ENCODE results near the gene HOXC9. TPM values are rescaled to one million over a fixed set of nuclear protein-coding genes. Genes with fewer than 3 reads are reported as not detected.

HOXC9 gene
- total and polyA plus RNA-seq, 9 of the 15 experiments (the other 6 are each of a cell fraction or from before 2014, with no cell fraction given), result 1.1 to 10.5 (median 9.3) TPM

DNA sequence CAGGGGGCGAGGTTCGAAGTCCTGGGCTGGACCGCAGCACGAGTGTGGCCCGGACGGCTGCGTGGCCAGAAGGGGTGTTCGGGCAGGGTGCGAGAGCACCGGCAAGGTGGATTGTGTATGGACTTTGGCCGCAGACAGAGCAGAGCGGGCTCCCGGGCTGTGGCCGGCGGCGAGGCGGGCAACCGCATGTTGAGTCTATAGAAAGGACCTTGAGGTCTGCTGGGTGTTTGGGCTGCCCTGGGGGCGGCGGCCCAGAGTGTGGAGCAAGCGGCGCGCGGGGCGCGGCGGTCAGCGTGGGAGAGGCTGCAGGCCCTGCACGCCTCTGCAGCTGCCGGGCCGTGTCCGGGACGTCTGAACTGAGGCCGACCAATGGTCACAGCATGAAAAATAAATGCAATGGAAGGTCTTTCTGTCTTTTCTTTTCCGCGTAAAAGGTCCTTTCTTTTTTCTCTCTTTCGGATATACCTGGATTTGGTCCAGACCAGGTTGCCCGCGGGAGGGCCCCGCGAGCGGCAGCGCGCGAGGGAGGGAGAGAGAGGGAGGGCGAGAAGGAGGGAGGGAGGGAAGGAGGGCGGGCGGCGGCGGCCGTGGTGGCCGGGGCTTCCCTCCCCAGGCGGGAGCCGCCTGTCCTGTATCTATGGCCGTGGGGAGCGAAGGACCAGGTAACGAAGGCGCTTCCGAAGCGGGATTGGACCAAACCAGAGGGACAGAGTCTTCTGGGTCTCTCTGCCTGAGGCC is 5.5 kb upstream of the HOXC9 start (continued):
- TF ChIP-seq, protein P1, sequence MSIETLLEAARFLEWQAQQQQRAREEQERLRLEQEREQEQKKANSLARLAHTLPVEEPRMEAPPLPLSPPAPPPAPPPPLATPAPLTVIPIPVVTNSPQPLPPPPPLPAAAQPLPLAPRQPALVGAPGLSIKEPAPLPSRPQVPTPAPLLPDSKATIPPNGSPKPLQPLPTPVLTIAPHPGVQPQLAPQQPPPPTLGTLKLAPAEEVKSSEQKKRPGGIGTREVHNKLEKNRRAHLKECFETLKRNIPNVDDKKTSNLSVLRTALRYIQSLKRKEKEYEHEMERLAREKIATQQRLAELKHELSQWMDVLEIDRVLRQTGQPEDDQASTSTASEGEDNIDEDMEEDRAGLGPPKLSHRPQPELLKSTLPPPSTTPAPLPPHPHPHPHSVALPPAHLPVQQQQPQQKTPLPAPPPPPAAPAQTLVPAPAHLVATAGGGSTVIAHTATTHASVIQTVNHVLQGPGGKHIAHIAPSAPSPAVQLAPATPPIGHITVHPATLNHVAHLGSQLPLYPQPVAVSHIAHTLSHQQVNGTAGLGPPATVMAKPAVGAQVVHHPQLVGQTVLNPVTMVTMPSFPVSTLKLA (conservative IDR thresholded peaks at IDR 0.05), result peak in 1 of 2 experiments; percentile 38; a peak in 1 of 4 replicates
- TF ChIP-seq SETDB1 (IDR thresholded peaks at IDR 0.05; ENCODE audit: low read length) (no peak), KLF1 (tag; IDR thresholded peaks at IDR 0.05) (no peak), KLF13 (tag; IDR thresholded peaks at IDR 0.05; ENCODE audit: borderline replicate concordance, low read depth) (no peak), ZNF717 (CRISPR knock-in tag; IDR thresholded peaks at IDR 0.05) (no peak), PRMT5 (CRISPR knock-in tag; IDR thresholded peaks at IDR 0.05) (no peak), MCM7 (IDR thresholded peaks at IDR 0.05) (no peak), ZNF282 (CRISPR knock-in tag; IDR thresholded peaks at IDR 0.05) (no peak), YY1 (IDR thresholded peaks at IDR 0.05; ENCODE audit: borderline replicate concordance in 1 of 3, control insufficient read depth in 1 of 3, extremely low read depth in 1 of 3, insufficient read depth in 3 of 3, insufficient read length in 1 of 3, insufficient replicate concordance in 2 of 3, low read depth in 1 of 3, low read length in 2 of 3) (peak in 2 of 3 experiments; percentile 27 to 70), NFXL1 (CRISPR knock-in tag; IDR thresholded peaks at IDR 0.05) (no peak), NBN (IDR thresholded peaks at IDR 0.05; ENCODE audit: low read depth) (no peak), NR1H2 (CRISPR knock-in tag; IDR thresholded peaks at IDR 0.05) (0 out of 2 replicates have a peak, but pooled peaks have one; percentile 20), ZNF644 (tag; IDR thresholded peaks at IDR 0.05; ENCODE audit: low read depth) (no peak), FUS (optimal IDR thresholded peaks at IDR 0.05; ENCODE audit: low read depth, low read length) (no peak), MAFK (IDR thresholded peaks at IDR 0.05; ENCODE audit: low read length) (no peak), LEF1 (IDR thresholded peaks at IDR 0.05) (no peak), HCFC1 (IDR thresholded peaks at IDR 0.05; ENCODE audit: low read depth, low read length) (no peak)
- TF ChIP-seq, protein P2, sequence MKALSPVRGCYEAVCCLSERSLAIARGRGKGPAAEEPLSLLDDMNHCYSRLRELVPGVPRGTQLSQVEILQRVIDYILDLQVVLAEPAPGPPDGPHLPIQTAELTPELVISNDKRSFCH (CRISPR knock-in tag; IDR thresholded peaks at IDR 0.05), result no peak
- TF ChIP-seq, protein P2 (tag; IDR thresholded peaks at IDR 0.05), result no peak
- TF ChIP-seq, protein P3, sequence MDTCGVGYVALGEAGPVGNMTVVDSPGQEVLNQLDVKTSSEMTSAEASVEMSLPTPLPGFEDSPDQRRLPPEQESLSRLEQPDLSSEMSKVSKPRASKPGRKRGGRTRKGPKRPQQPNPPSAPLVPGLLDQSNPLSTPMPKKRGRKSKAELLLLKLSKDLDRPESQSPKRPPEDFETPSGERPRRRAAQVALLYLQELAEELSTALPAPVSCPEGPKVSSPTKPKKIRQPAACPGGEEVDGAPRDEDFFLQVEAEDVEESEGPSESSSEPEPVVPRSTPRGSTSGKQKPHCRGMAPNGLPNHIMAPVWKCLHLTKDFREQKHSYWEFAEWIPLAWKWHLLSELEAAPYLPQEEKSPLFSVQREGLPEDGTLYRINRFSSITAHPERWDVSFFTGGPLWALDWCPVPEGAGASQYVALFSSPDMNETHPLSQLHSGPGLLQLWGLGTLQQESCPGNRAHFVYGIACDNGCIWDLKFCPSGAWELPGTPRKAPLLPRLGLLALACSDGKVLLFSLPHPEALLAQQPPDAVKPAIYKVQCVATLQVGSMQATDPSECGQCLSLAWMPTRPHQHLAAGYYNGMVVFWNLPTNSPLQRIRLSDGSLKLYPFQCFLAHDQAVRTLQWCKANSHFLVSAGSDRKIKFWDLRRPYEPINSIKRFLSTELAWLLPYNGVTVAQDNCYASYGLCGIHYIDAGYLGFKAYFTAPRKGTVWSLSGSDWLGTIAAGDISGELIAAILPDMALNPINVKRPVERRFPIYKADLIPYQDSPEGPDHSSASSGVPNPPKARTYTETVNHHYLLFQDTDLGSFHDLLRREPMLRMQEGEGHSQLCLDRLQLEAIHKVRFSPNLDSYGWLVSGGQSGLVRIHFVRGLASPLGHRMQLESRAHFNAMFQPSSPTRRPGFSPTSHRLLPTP (IDR thresholded peaks at IDR 0.05; ENCODE audit: borderline replicate concordance, extremely low read depth, insufficient read length), result no peak
